Measurements from ENCODE around the gene TLX1. TPM values are rescaled to one million over a fixed set of nuclear protein-coding genes. Genes with fewer than 3 reads are reported as not detected.

Gene TLX1
- total RNA-seq, 2 donors from 2014 or later, result 0.52 TPM; not detected in 1

GRCh38 chr10:101134299-101135127 lies 3.4 kb downstream of the TLX1 start:
- no peaks in the 10 kb centered on the region for H3K9me3 ChIP-seq
- peaks cover 9 to 60% of the 10 kb centered on the region in 2 donors for H3K27me3 ChIP-seq
- intact Hi-C loops (cut with DNase I), result no loop called here
- DNase-seq (no peak), ATAC-seq (no peak)
- TF ChIP-seq CTCF (IDR thresholded peaks at IDR 0.05), result no peak
- no peak for TF ChIP-seq POLR2A (IDR thresholded peaks at IDR 0.05)
- H3K27ac ChIP-seq, result no peak overlapping the region
- WGBS, 2 donors, result 2% methylated on average over 15 to 60 of the region's 60 CpGs
- peaks cover 43% of the 10 kb centered on the region for H3K4me1 ChIP-seq
- H3K4me3 ChIP-seq, result no peak overlapping the region
- no peaks in the 10 kb centered on the region for H3K36me3 ChIP-seq (replicated peaks in 1 of 2; ENCODE audit: insufficient read depth in 1 of 2, low read depth in 2 of 2)

GRCh38 chr10:101135141-101136006 lies 4.3 kb downstream of the TLX1 start:
- H3K36me3 ChIP-seq (replicated peaks in 1 of 2; ENCODE audit: insufficient read depth in 1 of 2, low read depth in 2 of 2), result no peaks in the 10 kb centered on the region
- intact Hi-C loops (cut with DNase I), result no loop called here
- no peak overlapping the region for H3K27ac ChIP-seq
- peaks cover 47% of the 10 kb centered on the region for H3K4me1 ChIP-seq
- TF ChIP-seq POLR2A (IDR thresholded peaks at IDR 0.05) (no peak), CTCF (IDR thresholded peaks at IDR 0.05) (no peak)
- no peak overlapping the region for H3K4me3 ChIP-seq
- peaks cover 9 to 62% of the 10 kb centered on the region in 2 donors for H3K27me3 ChIP-seq
- WGBS, 2 donors, result 16 to 18% methylated on average over 36 of the region's 36 CpGs
- no peaks in the 10 kb centered on the region for H3K9me3 ChIP-seq
- ATAC-seq (no peak), DNase-seq (no peak)

DNA sequence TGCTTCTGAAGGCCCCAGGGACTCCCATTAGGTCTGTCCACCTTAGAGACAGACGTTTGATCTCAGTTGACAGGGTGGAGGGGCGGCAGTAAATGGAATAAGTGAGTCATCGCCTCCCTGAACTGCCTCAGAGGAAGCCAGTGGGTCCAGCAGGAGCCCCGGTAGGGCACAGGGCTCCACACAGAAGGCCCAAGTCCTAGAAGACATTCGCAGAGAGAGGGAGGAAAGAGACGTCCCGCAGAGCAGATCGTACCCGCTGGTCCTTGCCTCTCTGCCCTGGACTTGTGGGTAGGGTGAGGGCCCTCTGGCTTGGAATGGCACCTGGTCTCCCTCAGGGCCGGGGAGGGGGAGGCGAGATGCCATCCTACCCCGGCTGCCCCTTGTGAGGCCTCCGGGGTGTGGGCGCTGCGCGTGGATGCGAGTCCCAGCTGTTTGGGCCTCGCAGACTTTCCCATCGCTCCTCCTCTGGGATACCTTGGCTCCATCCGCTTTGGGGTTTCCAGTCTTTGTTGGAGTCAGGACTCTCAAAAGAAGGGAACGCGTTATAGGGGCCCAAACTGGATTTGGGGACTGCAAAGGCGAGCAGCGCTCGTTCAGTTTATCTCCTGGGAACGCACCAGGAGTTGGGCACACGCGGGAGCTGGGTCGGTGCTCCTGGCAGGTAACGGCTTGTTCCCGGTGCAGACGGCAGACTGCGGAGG lies 5.1 kb downstream of the TLX1 start:
- Histone ChIP-seq H3K27ac (no peak overlapping the region), H3K9me3 (no peaks in the 10 kb centered on the region), H3K36me3 (replicated peaks in 1 of 2; ENCODE audit: insufficient read depth in 1 of 2, low read depth in 2 of 2) (no peaks in the 10 kb centered on the region), H3K27me3 (peaks cover 9 to 63% of the 10 kb centered on the region in 2 donors), H3K4me1 (peaks cover 44% of the 10 kb centered on the region), H3K4me3 (no peak overlapping the region)
- intact Hi-C loops (cut with DNase I), result no loop called here
- no peak for ATAC-seq
- TF ChIP-seq POLR2A (IDR thresholded peaks at IDR 0.05), result no peak
- no peak for TF ChIP-seq CTCF (IDR thresholded peaks at IDR 0.05)
- WGBS, 2 donors, result 8% methylated on average over 22 to 33 of the region's 33 CpGs
- no peak for DNase-seq

GRCh38 chr10:101136708-101137121 lies 5.6 kb downstream of the TLX1 start:
- no peak overlapping the region for H3K27ac ChIP-seq
- H3K4me3 ChIP-seq, result no peak overlapping the region
- peaks cover 9 to 68% of the 10 kb centered on the region in 2 donors for H3K27me3 ChIP-seq
- intact Hi-C loops (cut with DNase I), result no loop called here
- H3K9me3 ChIP-seq, result no peaks in the 10 kb centered on the region
- WGBS, 2 donors, result 10 to 11% methylated on average over 23 to 26 of the region's 26 CpGs
- no peak for TF ChIP-seq CTCF (IDR thresholded peaks at IDR 0.05)
- no peak for TF ChIP-seq POLR2A (IDR thresholded peaks at IDR 0.05)
- H3K4me1 ChIP-seq, result peaks cover 38% of the 10 kb centered on the region
- ATAC-seq (no peak), DNase-seq (no peak)
- no peaks in the 10 kb centered on the region for H3K36me3 ChIP-seq (replicated peaks in 1 of 2; ENCODE audit: insufficient read depth in 1 of 2, low read depth in 2 of 2)

Measured in body of pancreas (tissue), 4 donors.